ENCODE measurements around the gene LHPP. TPM values are rescaled to one million over a fixed set of nuclear protein-coding genes. Genes with fewer than 3 reads are reported as not detected.

The LHPP gene
- total RNA-seq, 2 experiments from 2014 or later, result 15.3 to 19.6 TPM

GRCh38 chr10:124509880-124510632, 48.4 kb downstream of the LHPP start:
- POLR2A ChIA-PET, result no interaction called here
- Histone ChIP-seq H3K9me3 (ENCODE audit: control insufficient read depth in 1 of 2, insufficient read depth in 1 of 2, low read length in 2 of 2) (no peaks in the 10 kb centered on the region), H3K4me1 (ENCODE audit: insufficient read depth, low read length) (peaks cover 8% of the 10 kb centered on the region), H3K27me3 (ENCODE audit: control insufficient read depth in 1 of 2, insufficient read depth in 2 of 2, low read length in 2 of 2) (no peaks in the 10 kb centered on the region), H3K27ac (ENCODE audit: low read depth in 1 of 2, low read length in 2 of 2) (no peak overlapping the region), H3K4me3 (ENCODE audit: low read length) (no peak overlapping the region), H3K36me3 (ENCODE audit: insufficient read depth, low read length) (no peaks in the 10 kb centered on the region)
- DNase-seq (no peak), ATAC-seq (ENCODE audit: poor library complexity) (no peak)
- Mint-ChIP-seq H3K27me3 (no peaks in the 10 kb centered on the region), H3K4me3 (no peak overlapping the region), H3K27ac (no peak overlapping the region), H3K36me3 (ENCODE audit: low read depth) (peaks cover 8% of the 10 kb centered on the region), H3K9me3 (no peaks in the 10 kb centered on the region), H3K4me1 (ENCODE audit: low read depth) (no peaks in the 10 kb centered on the region)
- CTCF ChIA-PET, result no interaction called here
- intact Hi-C loops (cut with DNase I, micrococcal nuclease), result no loop called here
- no peak for TF ChIP-seq CTCF (IDR thresholded peaks at IDR 0.05)

GRCh38 chr10:124510759-124511158, 49.1 kb downstream of the LHPP start:
- no peaks in the 10 kb centered on the region for H3K27me3 Mint-ChIP-seq
- no peaks in the 10 kb centered on the region for H3K27me3 ChIP-seq (ENCODE audit: control insufficient read depth in 1 of 2, insufficient read depth in 2 of 2, low read length in 2 of 2)
- H3K36me3 Mint-ChIP-seq (ENCODE audit: low read depth), result peaks cover 3% of the 10 kb centered on the region
- no peaks in the 10 kb centered on the region for H3K9me3 ChIP-seq (ENCODE audit: control insufficient read depth in 1 of 2, insufficient read depth in 1 of 2, low read length in 2 of 2)
- H3K9me3 Mint-ChIP-seq, result no peaks in the 10 kb centered on the region
- H3K27ac ChIP-seq (ENCODE audit: low read depth in 1 of 2, low read length in 2 of 2), result no peak overlapping the region
- POLR2A ChIA-PET, result no interaction called here
- intact Hi-C loops (cut with DNase I, micrococcal nuclease), result no loop called here
- CTCF ChIA-PET, result no interaction called here
- no peak overlapping the region for H3K4me3 ChIP-seq (ENCODE audit: low read length)
- no peak overlapping the region for H3K27ac Mint-ChIP-seq
- H3K4me1 ChIP-seq (ENCODE audit: insufficient read depth, low read length), result peaks cover 8% of the 10 kb centered on the region
- DNase-seq, result no peak
- H3K4me3 Mint-ChIP-seq, result no peak overlapping the region
- no peak for TF ChIP-seq CTCF (IDR thresholded peaks at IDR 0.05)
- ATAC-seq (ENCODE audit: poor library complexity), result no peak
- no peaks in the 10 kb centered on the region for H3K36me3 ChIP-seq (ENCODE audit: insufficient read depth, low read length)
- H3K4me1 Mint-ChIP-seq (ENCODE audit: low read depth), result no peaks in the 10 kb centered on the region

GRCh38 chr10:124511205-124512039, 49.8 kb downstream of the LHPP start:
- peaks cover 3% of the 10 kb centered on the region for H3K36me3 Mint-ChIP-seq (ENCODE audit: low read depth)
- Histone ChIP-seq H3K4me1 (ENCODE audit: insufficient read depth, low read length) (peaks cover 8% of the 10 kb centered on the region), H3K27ac (ENCODE audit: low read depth in 1 of 2, low read length in 2 of 2) (no peak overlapping the region), H3K4me3 (ENCODE audit: low read length) (no peak overlapping the region), H3K36me3 (ENCODE audit: insufficient read depth, low read length) (no peaks in the 10 kb centered on the region), H3K27me3 (ENCODE audit: control insufficient read depth in 1 of 2, insufficient read depth in 2 of 2, low read length in 2 of 2) (no peaks in the 10 kb centered on the region), H3K9me3 (ENCODE audit: control insufficient read depth in 1 of 2, insufficient read depth in 1 of 2, low read length in 2 of 2) (no peaks in the 10 kb centered on the region)
- ATAC-seq (ENCODE audit: poor library complexity) (no peak), DNase-seq (no peak)
- H3K4me1 Mint-ChIP-seq (ENCODE audit: low read depth), result no peaks in the 10 kb centered on the region
- H3K27me3 Mint-ChIP-seq, result no peaks in the 10 kb centered on the region
- H3K27ac Mint-ChIP-seq, result no peak overlapping the region
- no peaks in the 10 kb centered on the region for H3K9me3 Mint-ChIP-seq
- no peak for TF ChIP-seq CTCF (IDR thresholded peaks at IDR 0.05)
- intact Hi-C loops (cut with DNase I, micrococcal nuclease), result no loop called here
- POLR2A ChIA-PET, result no interaction called here
- H3K4me3 Mint-ChIP-seq, result no peak overlapping the region
- CTCF ChIA-PET, result no interaction called here

Measured in CD4-positive, alpha-beta T cell (primary cell).